H1 (cell line): ENCODE measurements around the gene HOXA13.

ENCODE experiments used
- EP300 ChIP-seq, 2 experiments: IDR thresholded peaks; 1 replicate in 1 of 2; 2 replicates in 1 of 2; pipeline ENCODE4 v1.6.1; 2011 to 2012; ENCODE audit warnings: low read depth in 2 of 2, low read length in 2 of 2, mild to moderate bottlenecking in 2 of 2, borderline replicate concordance in 1 of 2, inconsistent platforms in 1 of 2, moderate library complexity in 1 of 2
- EZH2 ChIP-seq: fragments of 200-600 bp; sonication (generic); IDR thresholded peaks from 2 replicates; pipeline ENCODE4 v1.7.1; 2012; ENCODE audit warnings: low read depth, mild to moderate bottlenecking, moderate library complexity, low read length, inconsistent platforms; ENCODE audit not compliant: severe bottlenecking
- JUN ChIP-seq: IDR thresholded peaks from 2 replicates; pipeline ENCODE4 v1.6.1; 2011; ENCODE audit warnings: low read depth, mild to moderate bottlenecking, improper control_type of control experiment, low read length
- MAX ChIP-seq: IDR thresholded peaks from 2 replicates; pipeline ENCODE4 v1.6.1; 2012; ENCODE audit warnings: inconsistent platforms
- POLR2A ChIP-seq, 2 experiments: IDR thresholded peaks; 1 replicate in 1 of 2; 2 replicates in 1 of 2; pipeline ENCODE4 v1.6.1; 2011; ENCODE audit warnings: low read depth in 2 of 2, low read length in 2 of 2, mild to moderate bottlenecking in 2 of 2; ENCODE audit errors: control extremely low read depth in 1 of 2
- RAD21 ChIP-seq, 2 experiments: IDR thresholded peaks in 1 of 2; conservative IDR thresholded peaks in 1 of 2; 2 replicates each; pipeline ENCODE4 v1.6.1; 2011; ENCODE audit warnings: low read depth in 2 of 2, low read length in 2 of 2, improper control_type of control experiment in 1 of 2, inconsistent platforms in 1 of 2, mild to moderate bottlenecking in 1 of 2, moderate library complexity in 1 of 2
- YY1 ChIP-seq: IDR thresholded peaks from 2 replicates; pipeline ENCODE4 v1.6.1; 2011; ENCODE audit warnings: low read depth, mild to moderate bottlenecking, low read length
- ZNF274 ChIP-seq: IDR thresholded peaks from 2 replicates; pipeline ENCODE4 v1.7.0; 2012; ENCODE audit warnings: low read length, borderline replicate concordance; ENCODE audit errors: extremely low read depth
- TF ChIP-seq, protein P1 (sequence below), 3 experiments: IDR thresholded peaks; 1 replicate in 2 of 3; 2 replicates in 1 of 3; pipeline versions ENCODE4 v1.5.1 to v1.6.1; 2011; ENCODE audit warnings: low read length in 3 of 3, mild to moderate bottlenecking in 3 of 3, inconsistent platforms in 2 of 3, low read depth in 1 of 3, moderate library complexity in 1 of 3; ENCODE audit not compliant: insufficient read depth in 1 of 3; ENCODE audit errors: control extremely low read depth in 1 of 3
- TF ChIP-seq, protein P2 (sequence below): IDR thresholded peaks from 2 replicates; pipeline ENCODE4 v1.6.1; 2011; ENCODE audit warnings: low read depth, mild to moderate bottlenecking, low read length; ENCODE audit not compliant: insufficient read depth

DNA sequence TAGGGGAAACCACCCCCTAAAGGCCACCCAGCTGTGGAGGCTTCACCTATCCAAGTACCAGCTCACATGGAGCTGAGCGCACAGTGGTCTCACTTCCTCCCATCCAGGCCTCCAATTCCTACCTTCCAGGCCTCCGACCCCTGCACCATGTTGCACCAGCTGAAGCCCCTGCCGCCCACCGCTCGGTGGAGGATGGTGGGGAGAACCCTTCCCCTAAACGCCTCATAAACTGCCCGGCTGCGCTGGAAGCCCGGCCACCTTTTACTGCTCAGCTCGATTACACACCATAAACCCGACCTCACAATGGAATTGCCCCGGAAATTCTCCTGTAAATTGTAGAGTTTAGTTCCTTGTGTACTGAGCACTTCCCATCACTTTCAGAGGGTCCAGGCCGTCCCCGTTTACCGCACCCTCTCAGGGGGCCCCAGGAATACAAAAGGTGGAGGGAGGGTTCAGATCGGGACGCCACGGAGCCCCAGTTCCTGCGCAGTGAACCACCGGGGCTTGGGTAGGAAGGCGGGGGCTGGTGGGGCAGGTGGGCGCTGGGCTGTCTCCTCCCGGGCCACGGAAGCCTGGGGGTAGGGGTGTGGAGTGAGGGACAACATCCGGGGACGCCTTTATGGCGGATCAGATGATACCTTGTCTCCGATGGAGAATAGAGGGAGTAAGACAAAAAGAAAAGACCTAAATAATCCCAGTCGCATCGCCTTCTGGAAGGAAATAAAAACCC, 42.0 kb downstream of the HOXA13 start:
- TF ChIP-seq EZH2 (peak; percentile 81), RAD21 (IDR thresholded peaks at IDR 0.05 in 1 of 2, conservative IDR thresholded peaks at IDR 0.05 in 1 of 2; ENCODE audit: low read depth in 2 of 2, low read length in 2 of 2) (no peak), MAX (no peak), ZNF274 (no peak), POLR2A (IDR thresholded peaks at IDR 0.05; ENCODE audit: control extremely low read depth in 1 of 2, low read depth in 2 of 2, low read length in 2 of 2) (no peak), EP300 (IDR thresholded peaks at IDR 0.05; ENCODE audit: borderline replicate concordance in 1 of 2, low read depth in 2 of 2, low read length in 2 of 2) (no peak), YY1 (no peak), JUN (no peak)
- TF ChIP-seq, protein P1, sequence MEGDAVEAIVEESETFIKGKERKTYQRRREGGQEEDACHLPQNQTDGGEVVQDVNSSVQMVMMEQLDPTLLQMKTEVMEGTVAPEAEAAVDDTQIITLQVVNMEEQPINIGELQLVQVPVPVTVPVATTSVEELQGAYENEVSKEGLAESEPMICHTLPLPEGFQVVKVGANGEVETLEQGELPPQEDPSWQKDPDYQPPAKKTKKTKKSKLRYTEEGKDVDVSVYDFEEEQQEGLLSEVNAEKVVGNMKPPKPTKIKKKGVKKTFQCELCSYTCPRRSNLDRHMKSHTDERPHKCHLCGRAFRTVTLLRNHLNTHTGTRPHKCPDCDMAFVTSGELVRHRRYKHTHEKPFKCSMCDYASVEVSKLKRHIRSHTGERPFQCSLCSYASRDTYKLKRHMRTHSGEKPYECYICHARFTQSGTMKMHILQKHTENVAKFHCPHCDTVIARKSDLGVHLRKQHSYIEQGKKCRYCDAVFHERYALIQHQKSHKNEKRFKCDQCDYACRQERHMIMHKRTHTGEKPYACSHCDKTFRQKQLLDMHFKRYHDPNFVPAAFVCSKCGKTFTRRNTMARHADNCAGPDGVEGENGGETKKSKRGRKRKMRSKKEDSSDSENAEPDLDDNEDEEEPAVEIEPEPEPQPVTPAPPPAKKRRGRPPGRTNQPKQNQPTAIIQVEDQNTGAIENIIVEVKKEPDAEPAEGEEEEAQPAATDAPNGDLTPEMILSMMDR (IDR thresholded peaks at IDR 0.05; ENCODE audit: control extremely low read depth in 1 of 3, insufficient read depth in 1 of 3, low read depth in 1 of 3, low read length in 3 of 3), result no peak
- TF ChIP-seq, protein P2, sequence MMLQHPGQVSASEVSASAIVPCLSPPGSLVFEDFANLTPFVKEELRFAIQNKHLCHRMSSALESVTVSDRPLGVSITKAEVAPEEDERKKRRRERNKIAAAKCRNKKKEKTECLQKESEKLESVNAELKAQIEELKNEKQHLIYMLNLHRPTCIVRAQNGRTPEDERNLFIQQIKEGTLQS, result no peak
